MV-4-11 (cell line): ENCODE results near the gene ATXN7L1.
A peak's percentile ranks its signal among the peaks of the same experiment; 100 is the strongest.
"Not testable (repeated sequence)": the region's sequence is repeated elsewhere in the genome, so short reads cannot be mapped to it uniquely, and the experiment has no call there.

Experiments
- DNase-seq: peaks from one replicate; lab custom pipeline; 2025; lab: John Stamatoyannopoulos, UW

The ATXN7L1 gene

DNA sequence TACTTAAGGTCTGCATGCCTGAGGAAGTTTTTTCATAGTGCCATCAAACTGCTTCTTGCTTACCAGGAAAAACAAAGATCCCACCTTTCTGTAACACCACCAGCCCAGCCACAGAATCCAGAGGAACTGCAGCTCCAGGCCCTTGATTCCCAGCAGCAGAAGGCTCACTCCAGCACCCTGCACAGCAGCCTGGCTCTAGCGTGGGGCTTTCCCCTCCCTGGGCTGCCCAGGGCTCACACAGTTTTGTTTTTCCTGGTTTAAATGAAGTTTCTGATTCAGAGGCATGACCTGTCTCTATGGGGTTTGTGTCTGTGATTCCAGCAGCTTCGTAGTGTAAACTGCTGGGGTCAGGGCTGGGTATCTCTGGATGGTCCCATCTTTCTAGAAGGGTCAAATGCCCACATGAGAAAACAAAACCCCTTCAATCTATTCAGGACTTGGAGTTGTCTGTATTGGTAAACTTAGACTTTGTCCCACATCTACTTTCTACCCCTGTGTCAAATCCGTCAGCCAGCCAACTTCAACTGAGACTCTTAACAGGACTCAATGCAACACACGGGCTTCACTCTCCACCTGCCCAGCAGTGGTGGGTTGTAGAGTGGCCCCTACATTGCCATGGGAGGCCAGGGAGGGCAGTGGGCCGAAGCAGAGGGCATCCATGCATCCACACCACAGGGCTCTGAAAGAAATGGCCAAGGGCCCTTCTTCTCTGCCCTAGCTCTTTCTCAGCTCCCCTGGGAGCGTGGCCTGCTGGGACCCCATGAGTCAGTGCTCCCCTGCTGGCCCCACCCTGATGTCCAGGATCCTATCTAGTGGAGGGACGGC, 73.6 kb downstream of the ATXN7L1 start:
- no peak for DNase-seq

DNA sequence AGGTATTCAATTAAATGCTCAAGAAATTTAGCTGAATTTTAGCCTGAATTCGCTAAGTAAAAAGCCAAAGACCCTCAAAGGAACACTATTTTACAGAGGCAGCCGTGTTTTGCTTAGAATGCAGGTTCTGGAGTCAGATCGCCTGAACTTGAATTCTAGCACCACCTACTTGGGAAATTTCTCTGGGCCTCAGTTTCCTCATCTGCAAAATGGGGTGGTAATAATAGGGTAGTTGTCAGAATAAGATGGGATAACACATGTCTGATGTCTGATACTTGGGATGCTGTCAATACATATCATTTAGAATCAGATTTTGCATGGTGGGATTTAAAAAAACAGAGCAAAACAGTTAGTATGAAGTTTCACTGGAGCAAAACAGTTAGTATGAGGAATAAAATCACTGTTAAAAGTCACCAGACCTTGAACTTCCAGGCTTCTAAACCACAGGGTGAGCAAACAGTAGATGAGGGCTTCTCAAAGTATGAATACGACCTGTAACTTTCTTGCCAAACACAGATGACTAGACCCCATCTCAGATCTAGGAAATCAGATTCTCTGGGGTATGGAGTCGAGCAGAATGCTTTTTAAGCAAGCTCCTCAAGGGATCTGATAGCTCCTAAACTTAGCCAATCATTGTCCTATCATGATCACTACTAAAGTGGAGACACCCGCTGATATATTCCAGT, 75.4 kb downstream of the ATXN7L1 start:
- no peak for DNase-seq

DNA sequence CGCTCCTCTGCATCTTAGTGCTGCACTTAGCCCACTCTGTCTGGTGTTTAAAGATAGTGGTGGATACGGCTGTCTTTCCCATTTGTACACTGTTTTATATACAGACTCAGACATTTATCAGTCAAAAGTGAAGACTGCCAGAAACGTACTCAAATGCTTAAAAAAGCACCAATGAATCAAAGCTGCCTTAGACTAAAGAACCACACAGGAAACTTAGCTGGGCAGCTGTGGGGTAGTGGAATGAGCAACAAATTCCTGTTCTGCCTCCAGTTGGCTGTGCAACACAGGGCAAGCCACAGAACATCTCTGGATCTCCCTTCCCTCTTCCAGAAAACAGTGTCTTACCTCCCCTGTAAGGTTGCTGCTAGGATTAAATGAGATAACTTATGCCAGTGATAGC, 76.0 kb downstream of the ATXN7L1 start:
- DNase-seq, result no peak

DNA sequence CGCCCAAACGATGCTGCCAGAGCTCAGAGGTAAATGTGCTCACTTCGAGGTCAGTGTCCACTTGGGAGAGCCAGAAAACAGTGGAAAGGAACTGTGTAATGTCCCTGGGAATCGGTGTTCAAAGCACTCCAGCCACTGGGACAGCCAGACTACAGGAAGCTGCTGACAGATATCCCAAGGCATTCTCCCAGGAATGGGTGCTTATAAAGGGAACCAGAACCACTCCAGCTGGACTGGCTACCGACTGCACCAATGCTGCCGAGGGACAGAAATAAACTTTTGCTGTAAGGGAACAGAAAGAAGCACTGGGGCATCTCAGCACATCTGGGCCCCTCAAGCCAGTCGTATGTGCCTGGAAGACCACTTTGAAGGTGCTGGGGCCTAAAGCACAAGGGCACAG, 76.7 kb downstream of the ATXN7L1 start:
- no peak for DNase-seq

DNA sequence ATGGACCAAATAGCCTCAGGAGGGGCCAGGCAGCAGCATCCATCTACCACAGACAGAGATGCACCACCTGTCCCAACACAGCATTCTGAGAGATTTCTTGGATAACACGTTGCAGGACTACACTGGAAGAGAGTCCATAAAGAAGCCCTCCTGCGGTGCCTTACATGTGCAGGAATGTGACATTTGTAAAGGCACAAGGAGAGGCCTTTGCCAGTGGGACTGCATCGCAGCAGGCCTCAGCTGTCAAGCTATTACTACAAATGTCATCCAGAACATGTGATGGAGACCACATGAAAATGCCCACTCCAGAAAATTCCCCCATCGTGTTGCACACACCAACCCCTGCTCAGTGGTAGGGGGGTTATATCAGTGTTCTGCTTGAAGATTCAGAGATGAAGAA, 77.4 kb downstream of the ATXN7L1 start:
- no peak for DNase-seq

DNA sequence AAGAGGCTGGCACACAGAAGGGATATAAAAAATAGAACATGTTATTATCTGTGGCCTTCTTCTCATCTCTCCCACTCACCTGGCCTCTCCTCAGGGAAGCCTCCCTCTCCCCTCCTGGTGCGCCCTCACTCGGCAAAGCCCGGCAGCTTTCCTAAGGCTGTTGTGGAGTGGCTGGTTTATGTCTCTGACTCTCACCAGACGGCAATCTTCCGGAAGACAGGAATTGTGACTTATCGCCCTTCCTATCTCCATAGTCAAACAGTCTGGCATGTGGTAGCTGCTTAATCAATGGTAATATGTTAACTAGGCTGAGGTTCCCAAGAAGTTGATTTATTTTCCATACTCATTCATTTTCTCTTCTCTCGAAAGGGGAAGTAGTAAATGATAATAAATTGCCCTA, 78.7 kb downstream of the ATXN7L1 start:
- no peak for DNase-seq

DNA sequence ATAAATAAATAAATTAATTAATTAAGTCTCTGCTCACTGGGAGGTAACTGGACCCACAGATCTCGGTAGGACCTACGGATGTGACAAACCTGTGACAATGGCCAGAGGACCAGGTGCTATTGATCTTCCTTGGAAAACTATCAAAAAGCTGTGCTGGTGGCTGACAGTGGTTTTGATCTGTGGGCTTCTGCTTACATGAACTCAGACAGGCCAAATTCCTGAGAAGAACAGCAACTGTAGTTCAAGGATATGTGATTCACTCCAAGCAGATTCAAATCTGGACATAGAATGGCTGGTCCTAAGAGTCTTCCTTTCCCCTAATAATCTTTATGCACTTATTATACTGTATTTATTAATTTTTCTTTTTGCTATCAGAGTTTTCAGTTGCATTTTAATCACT, 80.0 kb downstream of the ATXN7L1 start:
- DNase-seq, result no peak

DNA sequence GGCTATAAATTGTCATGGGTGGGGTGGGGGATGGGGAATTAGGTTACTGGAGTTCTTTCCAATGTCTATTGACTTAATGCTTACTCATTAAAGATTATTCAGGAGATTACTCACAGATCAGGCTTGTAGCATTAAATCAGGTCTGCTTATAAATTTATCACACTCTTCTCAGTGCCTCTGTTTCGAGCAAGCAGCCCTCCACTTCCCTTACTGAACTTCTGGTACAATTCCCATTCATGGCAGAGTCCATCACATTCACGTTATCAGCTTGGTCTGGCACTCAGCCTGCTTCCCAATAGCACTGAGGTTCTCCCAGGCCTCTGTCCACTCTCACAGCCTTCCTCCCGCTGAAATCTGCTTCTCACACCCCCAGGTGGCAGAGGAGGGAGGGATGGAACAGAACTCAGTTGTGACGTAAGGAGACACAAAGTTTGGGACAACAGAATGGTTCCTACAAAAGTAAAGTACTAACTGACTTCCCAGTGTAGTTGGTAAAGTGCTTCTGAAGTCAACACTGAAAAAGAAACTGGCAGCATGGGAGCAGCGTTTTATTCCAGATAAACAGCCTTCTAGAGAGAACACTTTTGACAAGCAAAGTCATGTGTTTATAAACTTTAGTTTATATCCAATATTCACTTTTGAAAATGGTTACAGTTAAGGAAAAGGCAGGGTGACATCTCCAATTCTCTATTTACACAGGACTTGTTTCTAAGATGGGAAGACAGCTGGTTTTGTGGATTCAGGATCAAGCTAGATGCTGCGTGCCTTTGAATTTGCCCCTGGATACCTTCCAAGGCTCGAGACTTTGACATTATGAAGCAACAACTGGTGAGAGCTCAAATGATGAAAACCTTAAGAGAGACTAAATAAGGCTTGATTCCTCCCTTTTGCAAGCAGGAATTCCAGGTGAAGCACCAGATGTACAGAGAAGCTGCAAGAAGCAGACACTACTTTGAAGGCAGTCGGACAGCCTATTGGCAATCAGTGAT, 81.4 kb downstream of the ATXN7L1 start:
- no peak for DNase-seq

DNA sequence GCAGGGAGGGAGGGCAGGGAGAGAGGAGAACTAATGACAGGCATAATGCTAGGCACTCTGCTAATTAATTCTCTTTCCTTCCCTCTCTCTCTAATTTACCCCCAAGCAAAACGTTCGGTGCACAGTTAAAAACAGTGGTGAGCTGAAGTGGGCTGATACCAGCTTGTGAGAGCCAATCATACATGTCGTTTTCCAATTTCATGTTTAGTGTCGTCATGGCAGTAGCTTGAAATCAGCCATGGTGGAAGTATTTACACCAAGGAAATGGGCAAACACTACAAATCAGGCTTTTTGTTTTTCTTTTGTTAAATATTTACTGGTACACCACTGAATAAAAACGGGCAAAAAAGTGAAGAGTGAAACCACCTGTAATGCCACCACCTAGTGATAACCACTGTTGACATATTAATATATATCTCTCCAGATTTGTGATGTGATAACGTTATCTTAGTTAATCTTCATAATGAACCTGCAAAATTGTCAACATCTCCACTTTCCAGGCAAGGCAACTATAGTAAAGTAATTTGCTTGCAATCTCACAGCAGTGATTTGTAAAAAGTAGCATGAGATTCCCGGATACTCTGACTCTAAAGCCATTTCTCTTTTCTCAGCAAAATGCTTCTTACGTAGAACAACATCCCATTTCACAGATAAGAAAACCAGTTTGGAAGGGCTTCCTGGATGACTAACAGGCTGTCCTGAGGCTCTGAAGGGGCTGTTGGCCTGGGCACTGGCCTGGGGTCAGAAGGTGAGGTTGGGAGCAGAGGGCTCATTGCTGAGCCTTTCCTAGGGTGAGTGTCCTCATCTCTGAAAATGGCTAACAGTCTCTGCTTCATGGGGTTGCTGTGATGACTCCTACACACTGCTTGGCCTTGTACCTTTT, 83.7 kb downstream of the ATXN7L1 start:
- no peak for DNase-seq

DNA sequence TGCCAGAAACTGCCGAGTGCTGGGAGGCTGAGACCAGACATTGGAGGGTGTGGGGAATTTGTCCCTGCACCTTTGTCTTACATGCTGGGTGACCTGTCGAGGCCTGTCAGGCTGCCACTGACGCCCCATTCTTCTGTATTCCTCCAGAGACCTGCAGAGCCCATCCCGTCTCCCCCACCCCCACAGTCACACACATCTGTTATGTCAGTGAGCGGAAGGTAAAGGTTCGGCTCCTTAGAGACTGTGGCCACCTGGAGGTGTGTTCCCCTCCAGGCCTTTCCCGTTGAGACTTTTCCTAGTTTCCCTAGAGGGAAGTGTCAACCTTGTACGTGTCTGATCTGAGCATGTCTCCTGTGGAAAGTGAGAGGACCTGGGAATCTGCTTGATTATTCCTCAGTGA, 84.5 kb downstream of the ATXN7L1 start:
- no peak for DNase-seq

DNA sequence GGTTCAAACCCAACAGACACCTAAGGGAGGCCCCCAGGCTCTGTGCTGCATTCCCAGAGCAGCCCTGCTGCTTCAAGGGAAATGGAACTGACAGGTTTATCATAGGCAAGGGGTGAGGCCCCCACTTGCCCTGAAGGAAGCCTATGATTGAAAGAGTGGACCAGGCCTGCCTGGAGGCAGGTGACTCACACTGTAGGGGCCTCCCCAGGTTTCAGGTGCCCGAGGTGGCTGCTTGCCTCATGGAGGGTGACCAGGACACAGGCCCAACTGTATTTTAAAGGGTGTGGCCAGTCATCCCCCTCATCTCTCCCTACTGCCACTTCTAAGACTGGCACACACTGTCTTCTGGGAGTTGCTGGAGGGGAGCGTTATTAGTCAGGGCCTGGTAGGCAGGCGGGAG, 85.4 kb downstream of the ATXN7L1 start:
- no peak for DNase-seq

DNA sequence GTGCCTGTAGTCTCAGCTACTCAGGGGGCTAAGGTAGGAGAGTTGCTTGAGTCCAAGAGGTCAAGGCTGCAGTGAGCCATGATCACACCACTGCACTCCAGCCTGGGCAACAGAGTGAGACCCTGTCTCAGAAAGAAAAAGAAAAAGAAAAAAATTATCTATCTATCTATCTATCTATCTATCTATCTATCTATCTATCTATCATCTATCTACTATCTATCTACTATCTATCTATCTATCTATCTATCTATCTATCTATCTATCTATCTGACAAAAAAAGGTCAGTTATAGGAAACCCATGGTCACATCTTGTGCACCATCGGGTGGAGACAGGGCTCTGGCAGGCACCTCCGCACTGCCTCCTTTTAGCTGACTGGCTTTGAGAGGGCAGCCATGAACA, 85.9 kb downstream of the ATXN7L1 start:
- DNase-seq, result not testable (repeated sequence)

DNA sequence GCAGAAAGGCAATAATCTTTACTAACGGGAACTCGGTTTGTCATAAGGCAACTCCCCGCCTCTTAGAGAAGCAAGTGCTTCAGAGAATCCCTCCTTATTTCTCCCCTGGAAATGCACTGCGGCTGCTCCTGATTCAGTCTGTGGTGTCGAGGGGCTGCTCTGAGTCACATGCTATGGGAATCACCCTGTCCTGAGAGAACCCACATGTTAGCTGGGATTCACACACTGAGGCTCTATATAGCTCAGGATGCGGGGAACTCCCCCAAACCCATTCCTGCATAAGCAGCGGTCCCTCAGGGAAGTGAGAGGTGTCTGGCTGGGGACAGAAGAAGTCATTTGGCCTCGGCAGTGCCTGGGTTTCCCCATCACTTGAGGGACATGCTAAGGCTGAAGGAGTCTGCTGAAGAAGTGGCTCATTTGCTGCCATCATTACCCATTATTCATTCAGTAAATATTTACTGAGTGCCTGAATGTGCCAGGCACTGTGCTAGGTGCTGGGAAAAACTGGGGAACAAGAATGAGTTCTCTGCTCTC, 87.5 kb downstream of the ATXN7L1 start:
- DNase-seq, result no peak

DNA sequence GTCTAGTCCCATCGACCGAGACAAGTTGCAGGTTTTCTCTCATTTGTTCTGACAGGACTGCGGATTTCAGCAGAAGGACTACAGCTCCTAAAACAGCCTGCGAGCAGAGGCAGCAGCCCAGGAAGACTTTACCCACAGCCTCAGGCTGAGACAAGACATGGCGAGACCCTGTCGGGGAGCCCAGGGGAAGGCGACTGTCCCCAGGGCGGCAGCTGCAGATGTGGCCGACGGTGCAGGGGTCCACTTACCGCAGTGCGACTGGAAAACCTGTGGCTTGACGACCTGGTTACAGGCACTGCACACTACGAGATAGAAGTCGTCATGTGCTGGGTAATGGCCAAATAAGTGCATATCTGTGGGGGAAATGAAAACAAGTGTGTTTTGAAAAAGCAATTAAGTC, 88.0 kb downstream of the ATXN7L1 start:
- DNase-seq, result no peak

DNA sequence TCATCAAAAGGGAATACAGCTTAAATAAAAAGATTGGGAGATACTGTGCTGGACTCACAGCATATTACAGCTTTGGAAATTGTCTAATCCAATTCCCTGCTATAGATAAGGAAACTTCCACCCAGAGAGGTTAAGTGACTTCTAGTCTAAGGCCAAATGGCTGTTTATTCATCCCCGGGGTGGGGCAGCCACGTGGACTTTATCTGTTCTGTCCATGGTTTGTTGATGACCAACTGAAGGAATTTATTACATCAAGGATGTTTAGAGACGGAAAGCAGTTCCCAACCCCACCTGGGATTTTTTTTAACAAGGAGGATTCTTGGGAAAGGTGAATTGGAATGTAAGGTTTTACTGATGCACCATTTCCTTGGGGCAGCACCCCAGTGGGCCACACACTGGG, 88.6 kb downstream of the ATXN7L1 start:
- no peak for DNase-seq

DNA sequence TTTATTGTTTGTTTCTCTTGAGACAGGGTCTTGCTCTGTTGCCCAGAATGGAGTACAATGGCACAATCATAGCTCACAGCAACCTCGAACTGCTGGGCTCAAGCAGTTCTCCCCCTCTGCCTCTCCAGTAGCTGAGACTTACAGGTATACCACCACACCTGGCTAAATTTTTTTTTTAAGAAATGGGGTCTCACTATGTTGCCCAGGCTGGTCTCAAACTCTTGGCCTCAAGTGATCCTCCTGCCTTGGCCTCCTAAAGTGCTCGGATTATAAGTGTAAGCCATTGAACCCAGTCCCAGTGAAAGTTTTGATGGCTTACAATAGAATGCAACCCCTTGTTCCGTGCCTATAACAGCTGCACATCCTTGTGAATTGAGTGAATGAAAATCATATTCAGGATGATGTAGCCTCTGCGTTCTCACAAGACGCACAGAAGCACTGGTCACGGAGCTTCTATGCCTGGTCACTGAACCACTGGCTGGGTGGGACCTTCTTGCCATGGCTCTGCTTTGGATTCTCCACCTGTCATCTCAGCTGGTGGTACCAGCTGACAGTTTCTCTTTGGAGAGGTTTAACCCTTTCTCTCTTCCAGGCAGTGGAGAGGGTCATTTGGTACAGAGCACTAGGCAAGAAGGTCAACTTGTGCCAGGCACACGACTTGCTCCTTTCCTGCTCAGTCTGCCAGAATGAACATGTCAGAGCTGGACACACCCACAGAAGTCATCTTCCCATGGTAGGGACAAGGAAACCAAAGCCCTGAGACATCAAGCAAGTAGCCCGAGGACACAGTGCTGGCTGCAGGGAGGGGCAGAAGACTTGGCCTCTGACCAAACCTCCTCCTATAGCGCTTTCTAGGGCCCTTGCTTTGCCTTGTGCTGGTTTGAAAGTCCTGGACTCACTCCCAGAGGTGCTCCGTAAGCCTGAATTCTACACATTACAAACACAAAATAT, 89.6 kb downstream of the ATXN7L1 start:
- no peak for DNase-seq

DNA sequence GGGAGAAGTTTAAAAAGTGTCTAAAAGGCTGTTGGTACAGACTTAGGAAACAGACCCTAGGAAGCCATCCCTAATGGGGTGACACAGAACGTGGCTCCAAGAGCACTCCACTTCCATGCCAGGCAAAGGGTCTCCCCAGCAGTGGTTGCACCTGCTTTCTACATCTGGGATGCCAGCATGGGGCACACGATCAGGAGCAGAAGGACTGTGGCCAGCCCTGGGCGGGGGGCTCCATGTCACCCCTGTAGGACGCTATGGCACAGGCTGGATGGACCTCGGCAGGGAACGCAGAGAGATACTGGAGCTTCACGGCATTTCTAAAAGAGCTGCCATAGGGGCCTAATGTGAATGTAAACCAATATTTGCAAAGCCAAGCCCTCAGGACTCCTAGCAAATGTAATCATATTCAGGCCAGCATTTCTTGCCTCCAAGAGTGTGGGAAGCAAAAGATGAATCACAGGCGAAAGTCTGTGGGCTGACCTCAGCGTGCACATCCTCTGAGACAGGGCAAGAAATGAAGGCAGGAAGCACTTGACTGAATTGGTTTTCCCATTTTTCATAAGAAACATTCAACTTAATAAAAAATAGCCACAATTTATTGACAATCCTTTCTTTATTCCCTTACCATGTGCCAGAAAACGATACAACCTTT, 93.9 kb downstream of the ATXN7L1 start:
- DNase-seq, result peak; percentile 8

DNA sequence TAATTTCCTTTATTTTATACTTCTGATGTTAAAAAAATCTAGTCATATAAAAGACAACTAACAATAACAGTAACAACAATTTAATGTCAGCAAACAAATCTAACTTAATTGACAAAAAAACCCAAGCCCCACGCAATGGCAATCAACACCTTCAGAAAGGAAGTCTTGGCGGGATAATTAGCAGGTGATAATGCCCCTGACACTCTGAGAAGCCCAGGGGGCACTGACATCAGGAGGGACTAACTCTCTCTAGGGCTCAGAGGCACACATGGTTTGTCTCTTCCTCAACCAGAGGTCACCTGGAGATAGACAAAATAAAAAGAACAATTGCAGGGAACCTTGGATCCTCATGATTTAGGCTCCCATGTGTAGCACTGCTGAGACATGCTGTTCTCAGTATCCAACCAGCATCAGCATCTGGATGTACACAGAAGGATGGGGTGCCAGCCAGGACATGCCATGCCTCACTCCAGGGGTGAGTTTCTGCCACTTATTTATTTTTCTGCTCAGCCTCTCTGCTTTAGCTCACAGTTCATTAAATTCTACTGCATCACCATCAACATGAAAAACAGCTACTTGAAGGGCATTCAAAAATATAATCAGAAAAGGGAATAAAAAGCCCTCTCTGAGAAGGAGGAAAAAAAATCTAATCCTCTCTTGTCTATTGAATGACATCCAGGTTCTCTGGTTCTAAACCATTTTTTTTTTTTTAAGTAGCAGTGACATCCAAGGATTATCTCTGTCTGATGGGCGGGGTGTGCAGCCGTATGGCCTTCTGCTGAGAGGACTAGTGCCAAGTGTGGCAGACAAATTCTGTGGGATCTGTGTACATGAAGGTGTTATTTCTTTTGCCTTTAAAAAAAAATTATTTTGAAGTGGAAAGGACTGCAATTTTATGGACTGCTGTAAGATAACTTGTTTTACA, 96.3 kb downstream of the ATXN7L1 start:
- DNase-seq, result no peak
